GM18861 (cell line): Measurements from ENCODE around the gene NCOA1.

Experiments used
- ATAC-seq: cut with Tn5 transposase; IDR thresholded peaks from one replicate; pipeline ENCODE4 v1.9.1; 2021; ENCODE audit not compliant: unreplicated experiment

NCOA1 gene

GRCh38 chr2:24725956-24726355 lies 234.9 kb downstream of the NCOA1 start:
- no peak for ATAC-seq

GRCh38 chr2:24730481-24730880 lies 239.4 kb downstream of the NCOA1 start:
- ATAC-seq, result no peak

- no peak for ATAC-seq
These were observed 240.0 kb downstream of the NCOA1 start for GRCh38 chr2:24731040-24731439.

- no peak for ATAC-seq
These were observed 240.9 kb downstream of the NCOA1 start for GRCh38 chr2:24731923-24732322.

GRCh38 chr2:24734741-24735140 lies 243.7 kb downstream of the NCOA1 start:
- no peak for ATAC-seq

- no peak for ATAC-seq
These were observed 248.4 kb downstream of the NCOA1 start for GRCh38 chr2:24739354-24740025.

- ATAC-seq, result no peak
These were observed 249.1 kb downstream of the NCOA1 start for GRCh38 chr2:24740142-24740541.

- ATAC-seq, result no peak
These were observed 251.7 kb downstream of the NCOA1 start for GRCh38 chr2:24742730-24743129.

GRCh38 chr2:24743924-24744323 lies 252.9 kb downstream of the NCOA1 start:
- no peak for ATAC-seq

- no peak for ATAC-seq
These were observed 253.3 kb downstream of the NCOA1 start for GRCh38 chr2:24744356-24744755.

- ATAC-seq, result no peak
These were observed 254.8 kb downstream of the NCOA1 start for GRCh38 chr2:24745825-24746224.

GRCh38 chr2:24747299-24747698 lies 256.2 kb downstream of the NCOA1 start:
- ATAC-seq, result no peak

GRCh38 chr2:24749069-24749691 lies 258.1 kb downstream of the NCOA1 start:
- no peak for ATAC-seq

GRCh38 chr2:24754985-24755705 lies 264.1 kb downstream of the NCOA1 start:
- ATAC-seq, result no peak

GRCh38 chr2:24756789-24757188 lies 265.7 kb downstream of the NCOA1 start:
- no peak for ATAC-seq

GRCh38 chr2:24761866-24762265 lies 270.8 kb downstream of the NCOA1 start:
- ATAC-seq, result no peak

- ATAC-seq, result no peak
These were observed 271.5 kb downstream of the NCOA1 start for GRCh38 chr2:24762518-24762917.

- no peak for ATAC-seq
These were observed 272.8 kb downstream of the NCOA1 start for GRCh38 chr2:24763843-24764242.

GRCh38 chr2:24766609-24767008 lies 275.6 kb downstream of the NCOA1 start:
- no peak for ATAC-seq

- ATAC-seq, result no peak
These were observed 277.0 kb downstream of the NCOA1 start for GRCh38 chr2:24768013-24768412.

GRCh38 chr2:24768601-24769000 lies 277.5 kb downstream of the NCOA1 start:
- ATAC-seq, result no peak

- no peak for ATAC-seq
These were observed 280.0 kb downstream of the NCOA1 start for GRCh38 chr2:24771061-24771460.
